ENCODE measurements around the gene WDR27. TPM values are rescaled to one million over a fixed set of nuclear protein-coding genes. Genes with fewer than 3 reads are reported as not detected.

WDR27 gene
- total and polyA plus RNA-seq, 12 donors = 6.0 to 66.7 (median 27.7) TPM

DNA sequence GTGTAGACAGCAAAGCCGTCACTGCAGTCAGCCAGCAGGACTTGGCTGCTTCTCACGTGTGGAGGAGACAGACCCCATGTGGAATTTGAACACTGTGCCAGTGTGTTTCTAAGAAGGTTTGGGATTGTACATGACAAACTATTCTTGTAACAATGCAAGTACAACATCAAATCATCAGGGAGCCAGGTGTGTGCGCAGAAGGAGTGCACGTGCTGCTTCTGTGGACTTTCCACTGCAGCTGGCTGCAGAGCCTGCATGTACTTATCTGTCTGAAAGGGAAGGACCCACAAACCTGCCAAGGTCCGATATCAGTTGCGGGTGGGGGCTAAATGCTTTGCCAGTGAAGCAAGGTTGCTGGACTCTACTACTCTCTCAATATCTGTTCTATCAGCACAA lies 211.6 kb downstream of the WDR27 start:
- no peaks in the 10 kb centered on the region for H3K9me3 ChIP-seq (replicated peaks in 1 of 3)
- H3K4me1 ChIP-seq (replicated peaks in 1 of 2) = peaks cover 0 to 5% of the 10 kb centered on the region in 2 donors
- no peak for DNase-seq
- WGBS, 4 donors = 83 to 93% (median 86%) methylated on average over 4 to 6 of the region's 6 CpGs
- H3K27ac ChIP-seq = peak overlapping the region in 1 of 5 donors; percentile 36
- intact Hi-C loops (cut with DNase I) = no loop called here
- no peak overlapping the region for H3K4me3 ChIP-seq
- H3K27me3 ChIP-seq = no peaks in the 10 kb centered on the region
- no peak for TF ChIP-seq POLR2A (IDR thresholded peaks at IDR 0.05)
- no peak for TF ChIP-seq CTCF (IDR thresholded peaks at IDR 0.05)
- H3K36me3 ChIP-seq (replicated peaks in 1 of 2) = no peaks in the 10 kb centered on the region

- H3K4me1 ChIP-seq (replicated peaks in 1 of 2) = peaks cover 0 to under 1% of the 10 kb centered on the region in 2 donors
- no peak overlapping the region for H3K4me3 ChIP-seq
- no peaks in the 10 kb centered on the region for H3K27me3 ChIP-seq
- no peak for TF ChIP-seq CTCF (IDR thresholded peaks at IDR 0.05)
- TF ChIP-seq POLR2A (IDR thresholded peaks at IDR 0.05) = no peak
- WGBS, 4 donors = 84 to 92% (median 91%) methylated on average over 8 of the region's 8 CpGs
- DNase-seq = no peak
- H3K27ac ChIP-seq = no peak overlapping the region
- intact Hi-C loops (cut with DNase I) = no loop called here
- no peaks in the 10 kb centered on the region for H3K36me3 ChIP-seq (replicated peaks in 1 of 2)
- H3K9me3 ChIP-seq (replicated peaks in 1 of 3) = no peaks in the 10 kb centered on the region
Observed at GRCh38 chr6:169489563-169490245, 212.1 kb downstream of the WDR27 start.

DNA sequence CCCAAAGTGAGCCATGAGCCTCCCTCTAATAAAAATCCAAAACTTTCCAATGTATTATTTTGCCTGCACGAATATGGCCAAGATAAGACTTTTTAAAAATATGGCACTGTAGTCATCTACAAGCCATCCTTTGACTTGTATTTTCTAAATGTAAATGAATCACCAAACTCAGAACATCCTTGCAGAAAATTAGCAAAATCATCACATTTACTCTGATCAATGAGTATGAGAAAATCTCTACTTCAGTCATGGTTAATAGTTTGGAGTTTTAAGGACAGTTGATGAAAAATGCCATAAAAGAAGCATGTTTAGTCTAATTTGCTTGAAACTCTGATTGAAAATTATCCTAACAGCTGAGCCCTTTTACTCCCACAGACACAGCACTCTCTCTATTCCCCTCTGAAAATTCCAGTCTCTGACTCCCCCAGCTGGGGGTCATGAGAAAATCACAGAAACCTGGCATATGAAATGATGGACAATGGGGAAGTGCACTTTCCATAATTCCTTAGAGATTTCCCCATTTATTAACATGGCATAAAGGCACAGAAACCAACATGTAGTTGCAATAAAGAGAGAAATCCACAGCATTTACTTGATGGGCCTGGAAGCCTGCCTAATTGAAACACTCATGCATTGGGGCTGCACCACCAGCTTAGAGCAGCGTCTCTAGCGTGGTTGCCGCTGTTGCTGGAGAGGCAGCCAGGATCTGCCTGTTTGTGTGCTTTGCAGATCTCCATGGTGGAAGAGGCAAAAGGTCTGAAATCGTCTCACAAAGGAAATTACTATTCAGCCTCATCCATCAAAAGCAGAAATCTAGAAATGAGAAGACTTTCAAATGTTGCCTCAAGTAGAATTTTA lies 214.0 kb downstream of the WDR27 start:
- intact Hi-C loops (cut with DNase I) = no loop called here
- TF ChIP-seq POLR2A (IDR thresholded peaks at IDR 0.05) = no peak
- TF ChIP-seq CTCF (IDR thresholded peaks at IDR 0.05) = peak in 1 of 6 experiments; percentile 21
- DNase-seq = no peak
- no peak overlapping the region for H3K4me3 ChIP-seq
- no peaks in the 10 kb centered on the region for H3K4me1 ChIP-seq (replicated peaks in 1 of 2)
- no peaks in the 10 kb centered on the region for H3K9me3 ChIP-seq (replicated peaks in 1 of 3)
- no peaks in the 10 kb centered on the region for H3K27me3 ChIP-seq
- no peak overlapping the region for H3K27ac ChIP-seq
- WGBS, 4 donors = 76 to 85% (median 83%) methylated on average over 5 of the region's 5 CpGs
- H3K36me3 ChIP-seq (replicated peaks in 1 of 2) = no peaks in the 10 kb centered on the region

GRCh38 chr6:169479783-169480495 lies 221.9 kb downstream of the WDR27 start:
- H3K27me3 ChIP-seq = no peaks in the 10 kb centered on the region
- 95 to 100% (median 98%) methylated on average over 5 to 34 of the region's 34 CpGs for WGBS, 4 donors
- intact Hi-C loops (cut with DNase I) = no loop called here

More at GRCh38 chr6:169479783-169480495, 221.9 kb downstream of the WDR27 start:
- no peak for DNase-seq
- Histone ChIP-seq H3K4me1 (replicated peaks in 1 of 2) (no peaks in the 10 kb centered on the region), H3K4me3 (no peak overlapping the region), H3K27ac (no peak overlapping the region), H3K36me3 (replicated peaks in 1 of 2) (no peaks in the 10 kb centered on the region), H3K9me3 (replicated peaks in 1 of 3) (no peaks in the 10 kb centered on the region)
- TF ChIP-seq CTCF (IDR thresholded peaks at IDR 0.05) = no peak
- TF ChIP-seq POLR2A (IDR thresholded peaks at IDR 0.05) = no peak
